ENCODE data around the gene LSS.

DNA sequence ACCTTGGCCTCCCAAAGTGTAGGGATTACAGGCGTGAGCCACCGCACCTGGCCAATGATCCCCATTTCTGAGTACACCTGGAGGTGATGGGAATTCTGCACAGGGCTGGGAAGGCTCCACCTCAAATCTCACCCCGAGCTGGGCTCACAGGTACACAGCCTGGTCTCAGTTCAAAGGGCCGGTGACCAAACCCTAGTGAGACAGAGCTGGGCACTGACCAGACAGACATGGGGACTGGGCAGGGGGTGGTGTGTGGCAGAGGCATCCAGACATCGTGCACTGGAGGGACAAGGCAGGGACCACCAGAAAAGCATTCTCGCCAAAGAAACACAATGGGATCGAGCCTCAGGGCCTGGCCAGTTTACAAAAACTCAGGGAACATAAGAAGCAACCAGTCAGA is 17.2 kb downstream of the LSS start:
- TF ChIP-seq, protein P1, sequence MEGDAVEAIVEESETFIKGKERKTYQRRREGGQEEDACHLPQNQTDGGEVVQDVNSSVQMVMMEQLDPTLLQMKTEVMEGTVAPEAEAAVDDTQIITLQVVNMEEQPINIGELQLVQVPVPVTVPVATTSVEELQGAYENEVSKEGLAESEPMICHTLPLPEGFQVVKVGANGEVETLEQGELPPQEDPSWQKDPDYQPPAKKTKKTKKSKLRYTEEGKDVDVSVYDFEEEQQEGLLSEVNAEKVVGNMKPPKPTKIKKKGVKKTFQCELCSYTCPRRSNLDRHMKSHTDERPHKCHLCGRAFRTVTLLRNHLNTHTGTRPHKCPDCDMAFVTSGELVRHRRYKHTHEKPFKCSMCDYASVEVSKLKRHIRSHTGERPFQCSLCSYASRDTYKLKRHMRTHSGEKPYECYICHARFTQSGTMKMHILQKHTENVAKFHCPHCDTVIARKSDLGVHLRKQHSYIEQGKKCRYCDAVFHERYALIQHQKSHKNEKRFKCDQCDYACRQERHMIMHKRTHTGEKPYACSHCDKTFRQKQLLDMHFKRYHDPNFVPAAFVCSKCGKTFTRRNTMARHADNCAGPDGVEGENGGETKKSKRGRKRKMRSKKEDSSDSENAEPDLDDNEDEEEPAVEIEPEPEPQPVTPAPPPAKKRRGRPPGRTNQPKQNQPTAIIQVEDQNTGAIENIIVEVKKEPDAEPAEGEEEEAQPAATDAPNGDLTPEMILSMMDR (IDR thresholded peaks at IDR 0.05), result no peak
- no peak for TF ChIP-seq POLR2A (IDR thresholded peaks at IDR 0.05)
